T47D (cell line): Measurements from ENCODE around the gene OR2AJ1.
"Not testable (repeated sequence)": the region's sequence is repeated elsewhere in the genome, so short reads cannot be mapped to it uniquely, and the experiment has no call there.

ENCODE experiments used
- DNase-seq, 2 experiments: peaks; one replicate each; pipeline versions ENCODE4 v3.0.0 to v3.0.0-alpha.2; 2011 to 2012; ENCODE audit warnings: low read depth in 1 of 2, low spot score in 1 of 2
- JUND ChIP-seq: IDR thresholded peaks from 2 replicates; pipeline ENCODE4 v1.6.1; 2012; ENCODE audit warnings: low read depth
- in situ Hi-C: cut with HindIII; loops from 2 replicates; pipeline ENCODE4 v1.10.0; 2016; ENCODE audit warnings: low sequenced_read_pairs, low pct_unique_long_range_greater_than_20kb

The OR2AJ1 gene

GRCh38 chr1:247923941-247924340 is 748 bp upstream of the OR2AJ1 start:
- DNase-seq = no peak
- TF ChIP-seq JUND = no peak
- in situ Hi-C loops = no loop called here

DNA sequence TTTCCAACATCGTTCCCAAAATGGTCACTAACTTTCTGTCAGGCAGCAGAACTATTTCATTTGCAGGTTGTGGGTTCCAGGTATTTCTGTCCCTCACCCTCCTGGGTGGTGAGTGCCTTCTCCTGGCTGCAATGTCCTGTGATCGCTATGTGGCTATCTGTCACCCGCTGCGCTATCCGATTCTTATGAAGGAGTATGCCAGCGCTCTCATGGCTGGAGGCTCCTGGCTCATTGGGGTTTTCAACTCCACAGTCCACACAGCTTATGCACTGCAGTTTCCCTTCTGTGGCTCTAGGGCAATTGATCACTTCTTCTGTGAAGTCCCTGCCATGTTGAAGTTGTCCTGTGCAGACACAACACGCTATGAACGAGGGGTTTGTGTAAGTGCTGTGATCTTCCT is 9.3 kb downstream of the OR2AJ1 start:
- no peak for DNase-seq
- TF ChIP-seq JUND = no peak
- in situ Hi-C loops = no loop called here

GRCh38 chr1:247935781-247936180 is 11.1 kb downstream of the OR2AJ1 start:
- no peak for TF ChIP-seq JUND
- in situ Hi-C loops = no loop called here
- DNase-seq = no peak

GRCh38 chr1:247936415-247936814 is 11.7 kb downstream of the OR2AJ1 start:
- no peak for TF ChIP-seq JUND
- no peak for DNase-seq
- in situ Hi-C loops = no loop called here

GRCh38 chr1:247936965-247937734 is 12.5 kb downstream of the OR2AJ1 start:
- in situ Hi-C loops = not testable (repeated sequence)
- DNase-seq = peak; percentile 23 to 86

- no peak for TF ChIP-seq JUND
- no peak for DNase-seq
- in situ Hi-C loops = no loop called here
These were observed 17.9 kb downstream of the OR2AJ1 start for GRCh38 chr1:247942624-247943023.

DNA sequence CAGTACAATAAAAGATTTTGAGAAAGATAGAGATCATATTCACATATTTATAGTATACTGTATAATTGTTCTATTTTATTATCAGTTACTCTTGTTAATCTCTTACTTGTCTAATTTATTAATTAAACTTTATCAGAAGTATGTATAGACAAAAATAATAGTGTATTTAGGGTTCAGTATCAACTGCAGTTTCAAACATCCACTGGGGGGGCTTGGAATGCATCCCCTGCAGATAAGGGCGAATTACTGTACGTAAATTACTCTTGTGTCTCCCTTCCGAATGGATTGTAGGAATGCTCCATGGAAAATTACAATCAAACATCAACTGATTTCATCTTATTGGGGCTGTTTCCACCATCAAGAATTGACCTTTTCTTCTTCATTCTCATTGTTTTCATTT is 23.9 kb downstream of the OR2AJ1 start, which contains the start of gene OR2L8:
OR2L8 (plus strand) TSS at position 301 of the 400 bp plus-strand sequence; CDS start at position 301, 0 bp downstream.
- no peak for DNase-seq

DNA sequence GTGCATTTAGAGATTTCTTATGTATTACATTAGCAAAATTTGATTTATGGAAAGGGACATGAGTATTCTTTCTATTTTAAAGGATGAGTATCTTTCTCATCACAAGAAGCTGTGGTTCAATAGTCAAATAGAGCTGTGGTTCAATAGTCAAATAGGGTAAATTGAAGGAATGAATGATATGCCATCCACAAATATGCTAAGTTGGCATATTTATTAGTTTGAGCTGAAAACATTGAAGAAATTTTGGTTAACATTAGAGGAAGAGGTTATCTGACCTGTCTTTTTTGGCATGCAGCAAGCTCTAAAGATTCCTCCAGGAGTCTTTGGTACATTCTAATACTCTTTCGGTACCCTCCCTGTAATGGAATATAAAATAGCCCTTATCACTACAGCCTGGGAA is 28.7 kb downstream of the OR2AJ1 start:
- no peak for TF ChIP-seq JUND
- in situ Hi-C loops = no loop called here
- DNase-seq = no peak

More for the DNA sequence above, 23.9 kb downstream of the OR2AJ1 start, which contains the start of gene OR2L8:
- in situ Hi-C loops = no loop called here
- TF ChIP-seq JUND = no peak

DNA sequence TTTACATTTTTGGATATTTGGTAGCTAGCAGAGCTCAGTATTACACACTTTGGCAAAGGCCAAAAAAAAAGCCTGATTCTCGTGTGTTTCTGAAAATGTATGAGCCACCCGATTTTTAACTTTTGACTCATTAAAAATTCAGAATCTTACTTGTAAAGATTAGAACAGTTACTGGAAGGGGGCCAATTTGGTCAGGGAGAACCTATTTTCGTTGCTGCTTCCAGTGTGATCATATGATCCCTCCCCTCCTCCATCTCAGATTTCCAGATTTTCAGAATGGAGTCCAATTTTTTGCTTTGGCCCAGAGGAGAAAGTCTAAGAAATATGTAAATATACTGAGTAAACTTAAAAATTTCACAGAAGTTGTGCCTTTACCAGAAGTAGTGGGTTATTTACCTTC is 37.1 kb downstream of the OR2AJ1 start:
- TF ChIP-seq JUND = no peak
- DNase-seq = peak in 1 of 2 experiments; percentile 20
- in situ Hi-C loops = no loop called here

DNA sequence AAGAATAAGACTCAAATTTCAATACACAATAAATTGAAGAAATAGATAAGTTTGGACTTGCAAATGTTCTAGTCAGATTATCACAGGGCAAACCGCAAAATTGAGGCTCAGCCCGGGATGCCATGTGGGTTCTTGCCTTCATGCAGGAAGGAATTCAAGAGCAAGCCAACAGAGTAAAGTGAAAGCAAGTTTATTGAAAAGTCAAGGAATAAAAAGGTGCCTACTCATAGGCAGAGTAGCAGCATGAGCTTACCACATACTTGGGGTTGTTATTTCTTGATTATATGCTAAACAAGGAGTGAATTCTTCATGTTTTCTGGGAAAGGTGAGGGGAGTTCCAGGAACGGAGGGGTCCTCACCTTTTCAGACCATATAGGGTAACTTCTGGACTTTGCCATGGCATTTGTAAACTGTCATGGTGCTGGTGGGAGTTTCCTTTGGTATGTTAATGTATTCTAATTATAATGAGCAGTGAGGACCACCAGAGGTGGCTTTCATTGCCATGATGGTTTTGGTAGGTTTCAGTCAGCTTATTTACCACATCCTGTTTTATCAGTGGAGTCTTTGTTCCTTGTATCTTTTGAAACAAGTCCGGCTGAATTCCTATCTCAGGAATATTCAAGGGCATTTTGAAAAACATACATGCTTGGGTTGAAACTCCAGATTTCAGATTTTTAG is 38.4 kb downstream of the OR2AJ1 start:
- DNase-seq = no peak
- TF ChIP-seq JUND = no peak
- in situ Hi-C loops = no loop called here

DNA sequence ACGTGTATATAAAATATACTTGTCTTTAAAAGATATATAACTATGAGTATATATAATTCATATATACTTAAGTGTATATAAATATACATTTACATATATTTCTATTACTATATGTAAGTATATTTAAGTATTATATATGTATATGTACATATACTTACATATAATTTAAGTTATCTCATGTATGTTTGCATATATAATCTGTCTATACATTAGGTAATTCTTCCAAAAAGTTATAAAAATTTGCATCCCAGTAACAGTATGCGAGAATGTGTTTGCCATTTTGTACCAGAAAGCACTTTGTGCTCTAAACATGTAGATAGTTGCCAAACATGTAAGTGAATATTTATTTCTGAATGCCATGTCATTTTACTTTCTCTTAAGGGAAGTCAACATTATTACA is 40.2 kb downstream of the OR2AJ1 start, which contains the start of gene OR2AK2:
OR2AK2 (plus strand) TSS at position 301 of the 400 bp plus-strand sequence. CDS start 144 bp downstream, outside the sequence.
- no peak for TF ChIP-seq JUND
- in situ Hi-C loops = no loop called here
- DNase-seq = no peak

DNA sequence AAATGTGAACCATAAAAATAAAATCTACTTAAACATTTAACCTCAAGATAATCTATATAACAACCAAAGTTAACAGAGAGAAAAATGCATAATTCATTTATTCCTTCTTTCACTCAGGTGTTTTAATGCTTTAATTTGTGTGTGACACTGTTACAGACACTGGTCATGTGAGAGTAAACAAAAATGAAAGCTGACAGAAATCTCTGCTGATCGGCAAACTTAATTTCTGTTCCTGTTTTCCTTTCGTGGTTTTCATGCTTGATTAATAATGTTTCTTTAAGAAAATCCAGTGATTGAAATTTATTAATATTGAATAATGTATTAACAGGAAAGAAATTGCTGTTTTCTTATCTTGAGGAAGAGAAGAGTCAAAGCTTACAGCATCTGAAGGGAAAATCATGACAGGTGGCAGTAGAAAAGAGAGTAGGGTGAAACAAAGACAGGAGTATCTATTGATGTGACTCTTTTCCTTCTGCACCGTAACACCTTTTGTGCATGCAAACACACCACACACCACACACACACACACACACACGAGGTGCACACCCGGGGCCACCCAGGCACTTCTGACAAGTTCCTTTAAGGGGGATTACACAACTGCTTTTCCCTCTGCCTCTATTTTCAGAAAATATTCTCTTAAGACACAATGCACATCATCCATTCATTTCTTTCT is 42.0 kb downstream of the OR2AJ1 start:
- in situ Hi-C loops = no loop called here
- TF ChIP-seq JUND = no peak
- no peak for DNase-seq
